ENCODE data around the gene FBF1.
"Not testable (repeated sequence)": the region's sequence is repeated elsewhere in the genome, so short reads cannot be mapped to it uniquely, and the experiment has no call there.

The FBF1 gene, protein sequence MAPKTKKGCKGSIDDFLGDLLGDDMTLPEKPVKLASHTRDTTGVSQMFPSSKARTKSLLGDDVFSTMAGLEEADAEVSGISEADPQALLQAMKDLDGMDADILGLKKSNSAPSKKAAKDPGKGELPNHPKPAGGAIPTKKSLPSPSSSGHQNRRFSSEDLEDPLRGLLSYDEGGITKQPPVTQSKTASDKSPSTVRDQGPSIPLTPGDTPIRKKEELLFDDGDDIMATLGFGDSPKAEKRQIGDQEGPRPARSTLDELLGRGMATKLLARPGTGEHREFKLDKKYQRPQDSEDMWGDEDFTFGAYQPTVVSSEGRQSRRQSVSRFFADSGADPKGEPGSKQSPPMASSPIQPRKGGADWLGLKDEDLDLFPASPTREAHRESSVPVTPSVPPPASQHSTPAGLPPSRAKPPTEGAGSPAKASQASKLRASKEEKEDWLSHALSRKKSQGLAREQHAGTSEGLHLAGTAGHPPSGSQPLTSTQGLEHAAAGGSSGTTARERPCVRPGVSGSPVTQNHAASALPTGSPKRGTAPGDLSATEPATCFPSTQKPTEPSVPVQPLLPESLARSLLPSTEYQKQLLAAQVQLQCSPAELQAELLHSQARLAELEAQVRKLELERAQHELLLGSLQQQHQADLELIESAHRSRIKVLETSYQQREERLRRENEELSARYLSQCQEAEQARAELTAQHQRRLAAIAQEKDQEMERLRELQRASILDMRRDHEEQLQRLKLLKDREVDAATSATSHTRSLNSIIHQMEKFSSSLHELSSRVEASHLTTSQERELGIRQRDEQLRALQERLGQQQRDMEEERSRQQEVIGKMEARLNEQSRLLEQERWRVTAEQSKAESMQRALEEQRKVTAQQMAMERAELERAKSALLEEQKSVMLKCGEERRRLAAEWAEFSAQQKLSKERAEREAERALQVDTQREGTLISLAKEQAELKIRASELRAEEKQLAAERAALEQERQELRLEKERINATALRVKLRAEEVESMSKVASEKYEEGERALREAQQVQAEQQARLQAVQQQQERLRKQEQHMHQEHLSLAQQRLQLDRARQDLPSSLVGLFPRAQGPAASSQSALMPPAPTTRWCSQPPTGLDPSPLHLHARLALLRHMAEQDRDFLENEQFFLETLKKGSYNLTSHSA

DNA sequence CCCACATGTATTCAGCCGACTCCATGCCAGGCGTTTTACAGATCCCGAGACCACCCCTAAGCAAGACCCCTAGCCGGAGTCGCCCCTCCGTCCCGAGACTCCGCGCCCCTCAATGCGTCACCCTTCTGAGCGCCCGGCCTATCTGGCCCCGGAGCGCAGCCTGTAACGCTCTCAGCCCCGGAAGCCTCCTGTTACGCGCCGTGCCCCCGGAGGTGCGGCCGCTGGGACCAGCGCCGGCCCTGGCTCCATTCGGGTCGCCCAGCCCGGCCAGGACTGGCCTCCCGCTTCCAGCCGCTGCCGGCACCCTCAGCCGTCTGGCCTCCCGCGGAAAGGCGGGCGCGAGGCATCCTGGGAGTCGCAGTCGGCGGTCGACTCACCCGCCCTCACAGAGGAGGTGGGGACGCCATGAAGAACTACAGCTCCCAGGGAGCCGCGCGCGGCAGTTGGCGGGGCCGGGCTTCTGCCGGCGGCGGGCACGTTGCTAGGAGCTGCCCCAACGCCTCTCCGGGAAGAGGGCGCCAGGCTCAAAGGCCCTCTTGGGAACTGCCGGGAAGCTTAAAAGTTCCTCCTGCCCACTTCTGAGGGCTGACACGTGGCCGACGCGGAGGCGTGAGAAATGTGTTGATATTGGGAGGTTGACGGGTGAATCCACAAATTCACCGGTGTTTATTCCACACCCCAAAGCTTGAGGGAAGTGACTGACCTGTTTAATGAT, at the start of gene FBF1:
FBF1 (minus strand) TSS at position 316 of the 715 bp plus-strand sequence. CDS start 2,893 bp downstream, outside the sequence.
- DNase-seq (ENCODE audit: low read depth in 2 of 2), result peak; percentile 87 to 89

DNA sequence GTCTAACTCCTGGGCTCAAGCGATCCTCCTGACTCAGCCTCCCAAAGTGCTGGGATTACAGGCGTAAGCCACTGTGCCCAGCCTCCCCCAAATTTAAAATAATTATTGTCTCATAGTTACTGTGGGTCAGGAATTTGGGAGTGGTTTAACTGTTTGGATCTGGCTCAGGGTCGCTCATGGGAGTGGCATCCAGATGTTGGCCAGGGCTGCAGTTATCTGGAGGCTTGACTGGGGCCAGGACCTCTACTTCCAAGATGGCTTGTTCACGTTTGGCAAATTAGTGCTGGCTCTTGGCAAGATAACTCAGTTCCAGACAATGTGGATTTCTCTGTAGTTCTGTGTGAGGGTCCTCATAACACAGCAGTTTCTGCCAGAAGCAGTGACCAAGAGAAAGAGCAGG, 46.2 kb upstream of the FBF1 start:
- no peak for DNase-seq (ENCODE audit: low read depth in 2 of 2)

DNA sequence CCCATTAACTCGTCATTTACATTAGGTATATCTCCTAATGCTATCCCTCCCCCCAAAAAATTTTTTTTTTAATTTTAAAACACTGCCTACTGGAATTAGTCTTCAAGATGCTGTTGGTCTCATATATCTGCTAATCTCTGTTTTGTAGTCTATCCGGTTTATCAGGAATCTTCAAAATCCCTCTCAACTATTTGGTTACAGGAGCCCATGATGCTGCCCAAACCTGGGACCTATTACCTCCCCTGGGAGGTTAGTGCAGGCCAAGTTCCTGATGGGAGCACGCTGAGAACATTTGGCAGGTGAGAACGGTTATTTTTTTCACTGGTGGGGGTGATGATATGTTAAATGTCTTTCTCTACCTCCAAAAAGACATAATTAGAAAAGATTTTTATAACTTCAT, 45.1 kb upstream of the FBF1 start:
- DNase-seq (ENCODE audit: low read depth in 2 of 2), result no peak

DNA sequence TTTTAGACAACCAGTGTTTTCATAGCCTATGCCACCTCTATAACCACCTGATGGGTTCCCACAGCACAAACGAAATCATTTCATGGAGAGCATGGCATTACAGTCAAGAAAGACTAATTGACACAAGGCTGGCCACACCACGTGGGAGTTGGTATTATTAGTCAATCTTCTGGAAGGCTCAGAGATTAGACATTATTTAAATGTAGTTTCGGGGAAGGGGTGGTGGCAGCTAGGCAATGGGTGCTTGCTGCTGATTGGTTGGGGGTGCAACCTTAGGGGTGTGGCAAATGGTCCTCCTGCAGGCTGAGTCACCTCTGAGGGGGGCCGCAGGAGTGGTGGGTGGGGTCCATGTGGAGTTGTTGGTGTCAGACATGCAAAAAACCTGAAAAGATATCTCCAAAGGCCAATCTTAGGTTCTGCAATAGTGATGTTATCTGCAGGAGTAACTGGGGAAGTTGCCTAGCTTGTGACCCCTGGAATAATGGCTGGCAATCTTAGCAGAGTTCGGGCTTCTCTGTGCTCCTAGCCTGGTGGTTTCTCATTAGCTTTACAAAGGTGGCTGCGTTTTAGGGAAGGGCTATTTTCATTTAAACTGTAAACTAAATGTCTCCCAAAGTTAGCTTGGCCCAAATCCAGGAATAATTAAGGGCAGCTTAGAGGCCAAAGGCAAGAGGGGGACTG, 42.8 kb upstream of the FBF1 start:
- DNase-seq (ENCODE audit: low read depth in 2 of 2), result no peak

DNA sequence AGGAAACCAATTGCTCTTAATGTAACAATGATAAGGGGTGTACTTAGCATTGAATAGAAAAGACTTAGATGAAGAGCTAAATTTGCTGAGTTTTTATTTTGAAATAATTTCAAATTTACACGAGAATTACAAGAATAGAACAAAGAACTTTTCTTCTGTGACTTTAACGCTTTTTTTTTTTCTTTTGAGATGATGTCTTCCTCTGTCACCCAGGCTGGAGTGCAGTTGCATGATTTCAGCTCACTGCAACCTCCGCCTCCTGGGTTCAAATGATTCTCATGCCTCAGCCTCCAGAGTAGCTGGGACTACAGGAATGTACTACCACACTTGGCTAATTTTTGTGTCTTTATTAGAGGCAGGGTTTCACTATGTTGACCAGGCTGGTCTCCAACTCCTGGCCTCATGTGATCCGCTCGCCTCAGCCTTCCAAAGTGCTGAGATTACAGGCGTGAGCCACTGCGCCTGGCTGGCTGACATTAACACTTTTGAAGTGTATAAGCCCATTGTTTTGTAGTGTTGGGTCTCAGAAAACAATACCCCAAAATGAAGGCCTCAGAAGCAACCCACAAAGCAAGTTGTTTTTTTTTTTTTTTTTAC, 40.3 kb upstream of the FBF1 start:
- DNase-seq (ENCODE audit: low read depth in 2 of 2), result no peak

DNA sequence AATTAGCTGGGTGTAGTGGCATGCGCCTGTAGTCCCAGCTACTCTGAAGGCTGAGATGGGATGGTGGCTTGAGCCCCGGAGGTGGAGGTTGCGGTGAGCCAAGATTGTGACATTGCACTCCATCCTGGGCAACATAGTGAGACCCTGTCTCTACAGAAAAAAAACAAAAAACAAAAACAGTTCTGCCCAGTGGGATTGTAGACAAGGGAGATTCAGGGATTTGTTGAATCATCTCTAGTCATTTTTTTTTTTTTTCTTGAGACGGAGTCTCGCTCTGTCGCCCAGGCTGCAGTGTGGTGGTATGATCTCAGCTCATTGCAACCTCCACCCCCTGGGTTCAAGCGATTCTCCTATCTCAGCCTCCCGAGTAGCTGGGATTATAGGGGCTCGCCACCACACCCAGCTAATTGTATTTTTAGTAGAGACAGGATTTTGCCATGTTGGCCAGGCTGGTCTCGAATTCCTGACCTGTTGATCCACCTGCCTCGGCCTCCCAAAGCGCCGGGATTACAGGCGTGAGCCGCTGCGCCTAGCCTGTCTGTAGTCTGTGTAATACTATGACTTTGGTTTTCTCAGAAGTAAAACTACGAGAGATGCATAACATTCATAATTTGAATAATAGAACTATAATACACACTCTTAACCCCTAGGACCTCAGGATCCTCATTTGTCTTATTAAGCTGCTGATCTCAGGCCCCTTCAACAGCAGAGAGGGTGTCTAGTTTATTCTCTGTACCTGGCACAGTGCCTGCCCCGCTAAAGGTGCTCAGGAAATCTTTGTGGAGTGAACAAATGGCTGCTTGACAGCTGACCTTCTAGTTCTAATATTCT, 39.6 kb upstream of the FBF1 start:
- DNase-seq (ENCODE audit: low read depth in 2 of 2), result no peak

DNA sequence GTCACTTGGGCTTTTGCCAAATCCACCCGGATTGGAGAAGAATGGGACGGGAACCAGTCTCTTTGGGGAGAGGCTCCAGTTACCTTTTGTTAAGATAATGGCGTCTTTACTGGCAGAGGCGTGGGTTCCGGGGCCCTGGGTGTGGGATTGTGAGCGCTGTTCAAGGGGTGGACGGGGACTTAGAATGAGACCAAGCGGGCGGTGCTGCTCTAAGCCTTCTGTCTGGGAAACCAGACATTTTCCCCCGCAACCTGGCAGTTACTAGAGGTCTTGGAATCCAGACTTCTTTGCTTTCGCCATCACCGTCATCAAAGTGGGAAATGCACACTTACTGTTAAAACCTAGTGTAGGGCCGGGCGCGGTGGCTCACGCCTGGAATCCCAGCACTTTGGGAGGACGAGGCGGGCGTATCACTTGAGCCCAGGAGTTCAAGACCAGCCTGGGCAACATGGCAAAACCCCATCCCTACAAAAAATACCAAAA, 38.9 kb upstream of the FBF1 start:
- DNase-seq (ENCODE audit: low read depth in 2 of 2), result no peak

DNA sequence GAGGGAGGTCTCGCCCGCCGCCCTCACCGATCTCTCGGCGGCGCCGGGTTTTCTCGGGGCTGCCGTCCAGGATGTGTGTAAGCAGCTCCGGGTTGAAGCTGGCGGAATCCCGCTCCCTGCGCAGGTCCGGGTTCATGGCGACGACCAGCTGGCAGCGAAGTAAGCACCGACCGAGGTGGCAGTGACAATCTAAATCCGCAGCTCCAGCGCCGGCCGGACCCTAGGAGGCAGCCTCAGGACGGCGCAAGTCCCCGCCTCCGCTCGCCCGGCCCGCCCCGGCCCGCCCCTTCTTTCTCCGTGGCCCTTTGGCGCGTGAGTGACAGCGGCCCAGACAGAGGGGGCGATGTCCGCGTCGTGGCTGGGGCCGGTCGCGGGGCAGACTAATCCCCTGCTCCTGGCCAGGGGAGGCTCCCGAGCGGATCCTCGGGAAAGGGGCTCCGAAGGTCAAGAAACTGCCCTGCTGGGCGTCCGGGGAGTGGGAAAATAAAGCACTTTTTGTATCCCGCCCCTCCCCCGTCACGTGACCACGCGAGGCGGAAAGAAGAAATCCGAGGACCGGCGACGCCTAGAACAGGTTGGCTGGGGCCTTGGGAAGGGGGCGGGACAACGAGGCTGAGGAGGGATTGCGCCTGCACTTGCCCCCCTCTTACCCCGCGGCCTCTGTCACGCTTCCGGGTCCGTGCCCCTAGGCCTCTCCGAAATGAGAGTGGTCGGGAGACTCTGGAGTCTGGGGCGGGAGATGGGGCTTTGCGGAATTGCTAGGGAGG, 38.3 kb upstream of the FBF1 start, which contains the start of the genes ACOX1 and TEN1:
ACOX1 (minus strand) TSS at position 229 of the 767 bp plus-strand sequence; CDS start at position 136, 93 bp downstream.
TEN1 (plus strand) TSS at position 303 of the 767 bp plus-strand sequence. CDS start 6,953 bp downstream, outside the sequence.
- peak; percentile 93 to 97 for DNase-seq (ENCODE audit: low read depth in 2 of 2)

DNA sequence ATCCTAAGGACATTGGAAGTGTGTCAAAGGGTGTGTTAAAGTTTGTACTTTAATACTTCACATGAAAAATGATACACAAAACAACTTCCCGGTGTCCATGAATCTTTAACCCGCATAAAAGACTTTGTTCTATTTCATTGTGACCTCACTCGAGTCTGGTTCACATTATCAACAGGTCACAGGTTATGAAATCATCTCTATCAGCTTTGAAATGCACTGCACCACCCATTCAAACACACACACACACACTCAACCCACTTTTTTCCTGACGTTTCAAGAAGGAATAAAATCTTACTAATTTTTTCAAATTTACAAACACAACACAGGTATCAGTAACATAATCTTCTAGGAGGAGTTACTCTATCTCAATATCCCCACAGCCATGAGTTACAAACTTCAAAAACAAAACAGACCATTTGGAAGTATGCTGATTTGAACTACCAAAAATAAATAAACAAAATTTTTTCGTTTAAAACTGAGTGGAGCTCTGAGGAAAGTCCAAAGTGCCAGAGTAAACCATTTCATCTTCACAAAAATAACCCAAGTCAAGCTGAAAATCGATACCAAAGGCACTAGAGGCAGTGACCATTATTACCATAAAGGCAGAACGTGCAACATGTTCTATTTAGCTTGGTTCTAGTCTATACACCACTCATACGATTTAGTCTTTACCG, 35.5 kb upstream of the FBF1 start:
- no peak for DNase-seq (ENCODE audit: low read depth in 2 of 2)

DNA sequence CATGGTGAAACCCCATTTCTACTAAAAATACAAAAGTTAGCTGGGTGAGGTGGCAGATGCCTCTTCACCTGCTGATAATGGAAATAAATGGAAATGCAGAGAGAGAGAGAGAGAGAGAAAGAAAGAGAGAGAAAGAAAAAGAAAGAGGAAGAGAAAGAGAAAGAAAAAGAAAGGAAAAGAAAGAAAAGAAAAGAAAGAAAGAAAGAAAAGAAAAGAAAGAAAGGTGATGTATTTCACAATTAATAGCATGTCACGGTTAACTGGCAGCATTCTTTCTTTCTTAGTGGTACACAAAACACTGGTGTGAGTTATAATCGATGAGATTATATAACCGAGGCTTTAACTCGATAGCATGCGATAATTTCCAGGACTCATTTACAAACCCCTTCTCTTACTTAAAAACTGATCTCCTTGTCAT, 34.9 kb upstream of the FBF1 start:
- DNase-seq (ENCODE audit: low read depth in 2 of 2), result no peak

DNA sequence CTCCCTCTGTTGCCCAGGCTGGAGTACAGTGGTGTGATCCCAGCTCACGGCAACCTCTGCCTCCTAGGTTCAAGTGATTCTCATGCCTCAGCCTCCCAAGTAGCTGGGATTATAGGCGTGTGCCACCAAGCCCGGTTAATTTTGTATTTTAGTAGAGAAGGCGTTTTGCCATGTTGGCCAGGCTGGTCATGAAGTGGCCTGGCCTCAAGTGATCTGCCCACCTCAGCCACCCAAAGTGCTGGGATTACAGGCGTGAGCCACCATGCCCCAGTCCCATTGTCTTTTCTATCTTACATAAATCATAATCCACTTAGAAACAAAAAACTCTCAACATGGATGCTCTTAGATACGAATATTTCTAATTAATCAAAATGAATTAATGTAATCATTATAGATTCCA, 34.3 kb upstream of the FBF1 start:
- not testable (repeated sequence) for DNase-seq (ENCODE audit: low read depth in 2 of 2)

DNA sequence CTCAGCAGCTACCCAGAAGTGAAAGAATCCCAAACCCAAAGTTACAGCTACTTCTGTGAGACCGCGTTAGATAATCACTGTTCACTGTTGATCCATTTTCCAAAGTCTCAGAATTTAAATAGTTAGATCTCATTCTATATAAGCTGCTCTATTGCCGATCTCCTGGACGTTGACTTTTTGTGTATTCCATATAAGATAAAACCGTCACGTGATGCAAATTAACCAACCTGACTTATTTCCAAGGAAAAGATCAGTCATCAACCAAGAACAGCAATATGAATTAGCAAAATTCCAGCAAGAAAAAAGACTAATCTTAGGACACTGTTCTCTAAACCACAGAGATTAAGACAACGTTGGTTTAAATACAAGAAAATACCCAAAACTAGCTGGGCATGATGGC, 29.8 kb upstream of the FBF1 start:
- no peak for DNase-seq (ENCODE audit: low read depth in 2 of 2)

DNA sequence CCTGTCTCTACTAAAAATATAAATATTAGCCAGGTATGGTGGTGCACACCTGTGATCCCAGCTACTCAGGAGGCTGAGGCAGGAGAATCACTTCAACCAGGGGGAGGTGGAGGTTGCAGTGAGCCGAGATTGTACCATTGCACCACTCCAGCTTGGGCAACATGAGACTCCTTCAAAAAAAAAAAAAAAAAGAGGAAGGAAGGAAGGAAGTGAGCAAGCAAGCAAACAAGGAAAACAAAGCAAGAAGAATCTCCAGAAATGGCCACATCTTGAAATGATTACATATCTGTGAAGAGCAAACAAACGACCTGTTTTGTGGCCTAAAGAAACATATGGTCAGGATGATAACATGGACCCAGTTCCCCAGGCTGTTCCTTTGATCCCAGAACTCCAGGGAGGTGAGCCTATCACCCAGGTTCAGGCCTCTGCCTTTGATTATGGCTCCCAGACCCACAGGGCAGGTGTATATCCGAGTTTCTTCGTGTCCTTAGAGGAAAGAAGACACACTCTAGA, 29.2 kb upstream of the FBF1 start:
- no peak for DNase-seq (ENCODE audit: low read depth in 2 of 2)

DNA sequence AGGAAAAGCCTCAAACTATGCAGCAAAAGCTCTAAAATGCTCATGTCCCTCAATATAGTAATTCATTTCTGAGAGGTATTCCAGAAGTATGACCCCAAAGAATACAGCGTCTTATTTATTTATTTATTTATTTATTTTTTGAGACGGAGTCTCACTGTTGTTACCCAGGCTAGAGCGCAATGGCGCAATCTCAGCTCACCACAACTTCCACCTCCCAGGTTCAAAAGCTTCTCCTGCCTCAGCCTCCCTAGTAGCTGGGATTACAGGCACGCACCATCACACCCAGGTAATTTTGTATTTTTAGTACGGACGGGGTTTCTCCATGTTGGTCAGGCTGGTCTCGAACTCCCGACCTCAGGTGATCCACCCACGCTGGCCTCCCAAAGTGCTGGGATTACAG, 28.2 kb upstream of the FBF1 start:
- DNase-seq (ENCODE audit: low read depth in 2 of 2), result not testable (repeated sequence)

DNA sequence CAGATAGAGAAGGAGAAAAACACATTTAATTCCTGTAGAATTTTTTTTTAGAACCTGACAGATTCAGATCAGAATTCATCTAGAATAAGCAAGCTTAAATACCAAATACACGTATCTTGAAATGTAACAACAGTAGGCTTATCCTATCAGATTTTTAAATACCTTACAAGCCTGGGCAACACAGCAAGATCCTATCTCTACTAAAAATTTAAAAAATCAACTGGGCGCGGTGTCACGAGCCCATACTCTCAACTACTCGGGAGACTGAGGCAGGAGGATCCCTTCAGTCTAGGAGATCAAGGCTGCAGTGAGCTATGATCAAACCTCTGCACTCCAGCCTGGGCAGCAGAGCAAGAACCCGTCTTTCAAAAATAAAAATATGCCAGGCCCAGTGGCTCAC, 24.6 kb upstream of the FBF1 start:
- no peak for DNase-seq (ENCODE audit: low read depth in 2 of 2)

DNA sequence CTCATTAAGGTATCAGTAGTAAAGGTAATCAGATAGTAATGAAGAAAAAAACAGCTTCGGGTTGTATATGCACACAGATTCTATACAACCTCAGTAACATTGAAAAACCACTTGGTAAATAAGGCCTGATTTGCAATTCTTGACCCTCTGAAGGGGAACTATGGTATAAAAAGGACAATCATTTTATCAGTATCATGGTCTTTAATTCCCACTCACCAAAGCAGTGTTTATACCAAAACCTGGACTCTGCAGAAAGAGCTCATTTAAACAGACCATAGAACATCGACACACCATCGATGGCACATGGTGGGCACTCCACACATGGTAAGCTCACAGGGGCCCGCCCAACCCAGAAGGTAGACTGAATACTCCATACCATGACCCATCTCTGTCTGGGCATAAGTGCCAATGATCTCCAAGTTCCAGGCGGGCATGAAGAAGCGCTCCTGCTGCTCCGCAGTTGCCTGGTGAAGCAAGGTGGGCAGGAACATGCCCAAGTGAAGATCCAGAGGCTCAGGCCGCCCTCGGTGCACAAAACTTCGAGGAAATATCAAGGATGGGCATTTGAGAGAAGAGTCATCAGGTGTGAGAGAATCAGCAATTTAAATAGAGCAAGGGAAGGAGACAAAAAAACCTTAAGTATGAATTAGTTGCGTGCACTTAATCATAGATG, 19.1 kb upstream of the FBF1 start:
- DNase-seq (ENCODE audit: low read depth in 2 of 2), result no peak
